Activated T-helper 2 cell treated with anti-CD3 and anti-CD28 coated beads, Interferon-gamma antibody, Interleukin-2, Interleukin-4, amounts not matched to agents 10 μg/mL and 5 μg/mL and 100 μg/mL, durations not matched to agents 14 hours and 24 hours and 36 hours (primary cell): ENCODE results near the gene HIBCH. TPM values are rescaled to one million over a fixed set of nuclear protein-coding genes. Genes with fewer than 3 reads are reported as not detected.
"Not testable (repeated sequence)": the region's sequence is repeated elsewhere in the genome, so short reads cannot be mapped to it uniquely, and the experiment has no call there.

ENCODE experiments used
- DNase-seq: peaks from one replicate; pipeline ENCODE4 v3.0.0; 2021; ENCODE audit warnings: low spot score
- H3K27ac Mint-ChIP-seq: one replicate; pipeline ENCODE4 v1.8.0; 2021; ENCODE audit warnings: mixed read lengths
- H3K27me3 Mint-ChIP-seq: one replicate; pipeline ENCODE4 v1.8.0; 2021; ENCODE audit warnings: low read depth, mixed read lengths
- H3K36me3 Mint-ChIP-seq: one replicate; pipeline ENCODE4 v1.8.0; 2021; ENCODE audit warnings: low read depth, mixed read lengths
- H3K4me1 Mint-ChIP-seq: one replicate; pipeline ENCODE4 v1.8.0; 2021; ENCODE audit warnings: low read depth, mixed read lengths
- H3K4me3 Mint-ChIP-seq: one replicate; pipeline ENCODE4 v1.8.0; 2021; ENCODE audit warnings: low read depth, mild to moderate bottlenecking, moderate library complexity, mixed read lengths
- H3K9me3 Mint-ChIP-seq: one replicate; pipeline ENCODE4 v1.8.0; 2021; ENCODE audit warnings: mixed read lengths
- intact Hi-C: fragments of 100-400 bp; cut with micrococcal nuclease; formaldehyde crosslinking; loops from one replicate; pipeline ENCODE4 v1.15.1; 2023
- total RNA-seq: library from RNA; stranded (reverse); gene quantifications from 2 replicates; pipeline ENCODE4 v1.2.3, GENCODE V29; 2022

Gene HIBCH
- total RNA-seq, 1 donor from 2014 or later = 26.0 TPM

- H3K4me1 Mint-ChIP-seq, H3K27me3 Mint-ChIP-seq: not testable (repeated sequence)
Observed at GRCh38 chr2:190279256-190280134, 40.1 kb downstream of the HIBCH start.

GRCh38 chr2:190277234-190278112, 42.2 kb downstream of the HIBCH start:
- no peaks in the 10 kb centered on the region for H3K27me3 Mint-ChIP-seq
- H3K27ac Mint-ChIP-seq = no peak overlapping the region
- H3K36me3 Mint-ChIP-seq = peaks cover 15% of the 10 kb centered on the region
- H3K4me1 Mint-ChIP-seq = peaks cover 7% of the 10 kb centered on the region
- intact Hi-C loops = loop anchor here (1.0 kb wide), 1 partner anchor 188 kb away; no protein-coding TSS in a partner anchor
- no peaks in the 10 kb centered on the region for H3K9me3 Mint-ChIP-seq
- no peak overlapping the region for H3K4me3 Mint-ChIP-seq
- DNase-seq = no peak

More at GRCh38 chr2:190279256-190280134, 40.1 kb downstream of the HIBCH start:
- H3K4me3 Mint-ChIP-seq, H3K27ac Mint-ChIP-seq, H3K9me3 Mint-ChIP-seq, DNase-seq, intact Hi-C loops: not testable (repeated sequence)
- peaks cover 23% of the 10 kb centered on the region for H3K36me3 Mint-ChIP-seq

- H3K27ac Mint-ChIP-seq = no peak overlapping the region
- peaks cover 7% of the 10 kb centered on the region for H3K4me1 Mint-ChIP-seq
- H3K27me3 Mint-ChIP-seq = no peaks in the 10 kb centered on the region
- H3K4me3 Mint-ChIP-seq = no peak overlapping the region
- no peaks in the 10 kb centered on the region for H3K9me3 Mint-ChIP-seq
- no peak for DNase-seq
- H3K36me3 Mint-ChIP-seq = peaks cover 32% of the 10 kb centered on the region
- intact Hi-C loops = no loop called here
Observed at GRCh38 chr2:190272457-190272842, 47.2 kb downstream of the HIBCH start.

- H3K4me1 Mint-ChIP-seq = peaks cover 7% of the 10 kb centered on the region
- H3K4me3 Mint-ChIP-seq = no peak overlapping the region
- no peak overlapping the region for H3K27ac Mint-ChIP-seq
- no peak for DNase-seq
- H3K9me3 Mint-ChIP-seq = no peaks in the 10 kb centered on the region
- intact Hi-C loops = no loop called here
- peaks cover 32% of the 10 kb centered on the region for H3K36me3 Mint-ChIP-seq
- H3K27me3 Mint-ChIP-seq = no peaks in the 10 kb centered on the region
Observed at GRCh38 chr2:190271783-190272456, 47.7 kb downstream of the HIBCH start.

- Mint-ChIP-seq H3K27me3 (no peaks in the 10 kb centered on the region), H3K36me3 (peaks cover 31% of the 10 kb centered on the region), H3K9me3 (peaks cover 2% of the 10 kb centered on the region), H3K4me3 (no peak overlapping the region), H3K4me1 (peaks cover 3% of the 10 kb centered on the region), H3K27ac (no peak overlapping the region)
- no peak for DNase-seq
- intact Hi-C loops = no loop called here
Observed at GRCh38 chr2:190270298-190270697, 49.3 kb downstream of the HIBCH start.

GRCh38 chr2:190269699-190270098, 49.9 kb downstream of the HIBCH start:
- intact Hi-C loops, H3K9me3 Mint-ChIP-seq, H3K4me3 Mint-ChIP-seq, H3K4me1 Mint-ChIP-seq, H3K27ac Mint-ChIP-seq, H3K27me3 Mint-ChIP-seq, DNase-seq: not testable (repeated sequence)
- H3K36me3 Mint-ChIP-seq = peaks cover 29% of the 10 kb centered on the region

GRCh38 chr2:190267302-190267701, 52.3 kb downstream of the HIBCH start:
- Mint-ChIP-seq H3K36me3 (peaks cover 32% of the 10 kb centered on the region), H3K4me1 (no peaks in the 10 kb centered on the region)
- intact Hi-C loops = no loop called here

GRCh38 chr2:190266314-190266713, 53.3 kb downstream of the HIBCH start:
- intact Hi-C loops = no loop called here
- H3K4me3 Mint-ChIP-seq = no peak overlapping the region
- H3K27me3 Mint-ChIP-seq = no peaks in the 10 kb centered on the region
- H3K4me1 Mint-ChIP-seq = no peaks in the 10 kb centered on the region
- no peak for DNase-seq
- peaks cover 26% of the 10 kb centered on the region for H3K36me3 Mint-ChIP-seq
- H3K9me3 Mint-ChIP-seq = peaks cover 7% of the 10 kb centered on the region
- no peak overlapping the region for H3K27ac Mint-ChIP-seq

More at GRCh38 chr2:190267302-190267701, 52.3 kb downstream of the HIBCH start:
- H3K4me3 Mint-ChIP-seq = no peak overlapping the region
- H3K9me3 Mint-ChIP-seq = peaks cover 7% of the 10 kb centered on the region
- H3K27me3 Mint-ChIP-seq = no peaks in the 10 kb centered on the region
- no peak for DNase-seq
- no peak overlapping the region for H3K27ac Mint-ChIP-seq

GRCh38 chr2:190261851-190262250, 57.8 kb downstream of the HIBCH start:
- H3K27ac Mint-ChIP-seq = no peak overlapping the region
- no peaks in the 10 kb centered on the region for H3K27me3 Mint-ChIP-seq
- DNase-seq = no peak
- peaks cover 29% of the 10 kb centered on the region for H3K9me3 Mint-ChIP-seq
- H3K4me3 Mint-ChIP-seq = no peak overlapping the region
- no peaks in the 10 kb centered on the region for H3K4me1 Mint-ChIP-seq
- H3K36me3 Mint-ChIP-seq = peaks cover 46% of the 10 kb centered on the region
- intact Hi-C loops = no loop called here

GRCh38 chr2:190256087-190256486, 63.5 kb downstream of the HIBCH start:
- Mint-ChIP-seq H3K9me3 (peaks cover 26% of the 10 kb centered on the region), H3K36me3 (peaks cover 50% of the 10 kb centered on the region), H3K4me3 (no peak overlapping the region), H3K27me3 (no peaks in the 10 kb centered on the region), H3K4me1 (no peaks in the 10 kb centered on the region), H3K27ac (no peak overlapping the region)
- intact Hi-C loops = no loop called here
- DNase-seq = no peak

- Mint-ChIP-seq H3K27me3 (no peaks in the 10 kb centered on the region), H3K36me3 (peaks cover 52% of the 10 kb centered on the region), H3K4me1 (no peaks in the 10 kb centered on the region), H3K9me3 (peaks cover 26% of the 10 kb centered on the region), H3K27ac (no peak overlapping the region), H3K4me3 (no peak overlapping the region)
- DNase-seq = no peak
- intact Hi-C loops = no loop called here
Observed at GRCh38 chr2:190255676-190256075, 64.0 kb downstream of the HIBCH start.

- no peak overlapping the region for H3K27ac Mint-ChIP-seq
- H3K36me3 Mint-ChIP-seq = peaks cover 47% of the 10 kb centered on the region
- DNase-seq = no peak
- peaks cover 26% of the 10 kb centered on the region for H3K9me3 Mint-ChIP-seq
- intact Hi-C loops = no loop called here
- H3K27me3 Mint-ChIP-seq = no peaks in the 10 kb centered on the region
- H3K4me3 Mint-ChIP-seq = no peak overlapping the region
- no peaks in the 10 kb centered on the region for H3K4me1 Mint-ChIP-seq
Observed at GRCh38 chr2:190254063-190254850, 65.4 kb downstream of the HIBCH start.
